NOMO-1 treated with DMSO at 0.1 percent for 48 hours (cell line): Measurements from ENCODE around the gene MEGF9.
"Not testable (repeated sequence)": the region's sequence is repeated elsewhere in the genome, so short reads cannot be mapped to it uniquely, and the experiment has no call there.

Experiments used
- DNase-seq: peaks from one replicate; lab custom pipeline; 2025; ENCODE audit not compliant: unreplicated experiment; lab: John Stamatoyannopoulos, UW

MEGF9 gene

GRCh38 chr9:120580051-120580896 is 134.0 kb downstream of the MEGF9 start, which contains the start of gene CDK5RAP2:
CDK5RAP2 (minus strand) TSS chr9:120580167; CDS start chr9:120579978, 189 bp downstream.
- peak; percentile 98 for DNase-seq

- DNase-seq = no peak
Measured at GRCh38 chr9:120579139-120580050, 134.9 kb downstream of the MEGF9 start.

- DNase-seq = no peak
Measured at GRCh38 chr9:120574473-120574872, 139.8 kb downstream of the MEGF9 start.

- DNase-seq = no peak
Measured at GRCh38 chr9:120572472-120572871, 141.8 kb downstream of the MEGF9 start.

- DNase-seq = no peak
Measured at GRCh38 chr9:120571443-120572257, 142.6 kb downstream of the MEGF9 start.

- DNase-seq = no peak
Measured at GRCh38 chr9:120570296-120570695, 144.0 kb downstream of the MEGF9 start.

GRCh38 chr9:120569556-120569955 is 144.7 kb downstream of the MEGF9 start:
- DNase-seq = no peak

- no peak for DNase-seq
Measured at GRCh38 chr9:120568816-120569215, 145.5 kb downstream of the MEGF9 start.

- no peak for DNase-seq
Measured at GRCh38 chr9:120567874-120568273, 146.4 kb downstream of the MEGF9 start.

- no peak for DNase-seq
Measured at GRCh38 chr9:120567081-120567480, 147.2 kb downstream of the MEGF9 start.

- no peak for DNase-seq
Measured at GRCh38 chr9:120564589-120564988, 149.7 kb downstream of the MEGF9 start.

- no peak for DNase-seq
Measured at GRCh38 chr9:120562861-120563443, 151.3 kb downstream of the MEGF9 start.

GRCh38 chr9:120561709-120562108 is 152.6 kb downstream of the MEGF9 start:
- DNase-seq = no peak

GRCh38 chr9:120559546-120559945 is 154.7 kb downstream of the MEGF9 start:
- DNase-seq = no peak

- no peak for DNase-seq
Measured at GRCh38 chr9:120558454-120558853, 155.8 kb downstream of the MEGF9 start.

- DNase-seq = no peak
Measured at GRCh38 chr9:120557205-120557604, 157.1 kb downstream of the MEGF9 start.

- DNase-seq = no peak
Measured at GRCh38 chr9:120556775-120557174, 157.5 kb downstream of the MEGF9 start.

GRCh38 chr9:120555839-120556238 is 158.4 kb downstream of the MEGF9 start:
- DNase-seq = peak; percentile 87

GRCh38 chr9:120552210-120552704 is 162.0 kb downstream of the MEGF9 start:
- DNase-seq = not testable (repeated sequence)
